Suprapubic skin (tissue), 4 donors: ENCODE results near the gene EP400.
"Not testable (repeated sequence)": the region's sequence is repeated elsewhere in the genome, so short reads cannot be mapped to it uniquely, and the experiment has no call there.

Source experiments
- CTCF ChIP-seq, 2 donors: fragments of 200-600 bp in 1 of 2; fragments of 450-650 bp in 1 of 2; sonication (generic) in 1 of 2; IDR thresholded peaks; one replicate each; pipeline ENCODE4 v1.5.1; 2016 to 2019; ENCODE audit warnings: antibody characterized with exemption in 2 of 2, mild to moderate bottlenecking in 1 of 2, moderate library complexity in 1 of 2
- EP300 ChIP-seq: sonication (generic); formaldehyde crosslinking; IDR thresholded peaks from one replicate; pipeline ENCODE4 v1.6.1; 2017; ENCODE audit warnings: antibody characterized with exemption
- POLR2AphosphoS5 ChIP-seq, 3 donors: sonication (generic); formaldehyde crosslinking; IDR thresholded peaks; one replicate each; pipeline ENCODE4 v1.6.1; 2017; ENCODE audit warnings: antibody characterized with exemption in 3 of 3

- TF ChIP-seq CTCF (IDR thresholded peaks at IDR 0.05); POLR2AphosphoS5 (IDR thresholded peaks at IDR 0.05); EP300: not testable (repeated sequence)
These were observed 870 bp upstream of the EP400 start for GRCh38 chr12:131948713-131949430.
